GM12891 (cell line): ENCODE results near the gene NRG2.

Experiments
- POLR2A ChIP-seq: IDR thresholded peaks from 2 replicates; pipeline ENCODE4 v1.6.1; 2011; ENCODE audit warnings: low read depth, low read length, control low read depth
- POU2F2 ChIP-seq: IDR thresholded peaks from 2 replicates; pipeline ENCODE4 v1.6.1; 2011; ENCODE audit warnings: low read depth, mild to moderate bottlenecking, control low read depth, low read length, moderate library complexity
- SPI1 ChIP-seq: IDR thresholded peaks from 2 replicates; pipeline ENCODE4 v1.6.1; 2011; ENCODE audit warnings: low read depth, low read length, control low read depth
- TAF1 ChIP-seq: IDR thresholded peaks from 2 replicates; pipeline ENCODE4 v1.6.1; 2011; ENCODE audit warnings: low read depth, low read length, control low read depth

DNA sequence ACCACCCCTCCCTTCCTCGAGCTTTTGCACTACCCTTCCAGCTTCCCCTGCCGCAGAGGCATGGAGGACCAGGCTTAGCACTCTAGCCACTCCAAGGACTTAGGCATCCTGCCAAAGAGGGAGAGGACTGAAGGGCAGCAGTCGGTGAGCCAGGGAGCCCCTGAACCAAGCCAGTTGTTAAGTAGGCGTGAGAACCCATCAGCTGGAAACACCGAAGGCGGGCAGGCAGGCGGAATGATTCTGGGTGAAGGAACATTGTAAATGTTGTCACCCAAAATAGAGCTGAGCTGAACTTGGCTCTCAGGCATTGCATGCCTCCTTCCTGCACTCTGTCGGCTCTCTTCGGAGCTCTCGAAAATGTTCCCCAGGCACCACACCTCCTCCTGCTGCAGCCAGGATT is 42.8 kb downstream of the NRG2 start:
- TF ChIP-seq POLR2A (no peak), TAF1 (no peak), SPI1 (no peak), POU2F2 (no peak)
